Thoracic aorta (tissue), 2 donors: ENCODE results near the gene CFAP100. TPM values are rescaled to one million over a fixed set of nuclear protein-coding genes. Genes with fewer than 3 reads are reported as not detected.

Source experiments
- ATAC-seq: fragments of 150-250 bp; one replicate; pipeline ENCODE4 v1.8.0; 2017; ENCODE audit warnings: low read depth; ENCODE audit not compliant: insufficient number of reproducible peaks, low FRiP score
- DNase-seq: peaks from one replicate; pipeline ENCODE4 v3.0.0-alpha.2; 2020; ENCODE audit warnings: low spot score
- H3K27ac ChIP-seq, 2 donors: fragments of 200-600 bp; sonication (generic); 1 replicate in 1 of 2; 2 replicates in 1 of 2; pipeline ENCODE4 v1.5.1; 2016; ENCODE audit warnings: mild to moderate bottlenecking in 2 of 2, moderate library complexity in 2 of 2
- H3K27me3 ChIP-seq: fragments of 200-600 bp; sonication (generic); replicated peaks from 2 replicates; pipeline ENCODE4 v1.6.0; 2016; ENCODE audit warnings: mild to moderate bottlenecking; ENCODE audit not compliant: insufficient read depth
- H3K36me3 ChIP-seq: fragments of 200-600 bp; sonication (generic); one replicate; pipeline ENCODE4 v1.5.1; 2016
- H3K4me1 ChIP-seq, 2 donors: fragments of 200-600 bp; sonication (generic); 1 replicate in 1 of 2; 2 replicates in 1 of 2; pipeline versions ENCODE4 v1.5.1 to v1.6.0; 2016; ENCODE audit warnings: low read depth in 2 of 2, mild to moderate bottlenecking in 1 of 2; ENCODE audit not compliant: control insufficient read depth in 1 of 2
- H3K4me3 ChIP-seq: fragments of 200-600 bp; sonication (generic); 2 replicates; pipeline ENCODE4 v1.5.1; 2016; ENCODE audit warnings: mild to moderate bottlenecking
- H3K9me3 ChIP-seq: fragments of 200-600 bp; sonication (generic); 2 replicates; pipeline ENCODE4 v1.5.1; 2016
- total RNA-seq, 2 donors: library from RNA; depleted of rRNA; stranded (reverse); fragments of >200 nt; gene quantifications; one replicate each; pipeline versions ENCODE4 v1.1.0 to v1.2.3, GENCODE V29; 2016
- TF ChIP-seq, protein P1 (sequence below): fragments of 200-600 bp; sonication (generic); IDR thresholded peaks from one replicate; pipeline ENCODE4 v1.5.1; 2019; ENCODE audit warnings: antibody characterized with exemption

CFAP100 gene
- total RNA-seq, 2 donors from 2014 or later, result not detected

DNA sequence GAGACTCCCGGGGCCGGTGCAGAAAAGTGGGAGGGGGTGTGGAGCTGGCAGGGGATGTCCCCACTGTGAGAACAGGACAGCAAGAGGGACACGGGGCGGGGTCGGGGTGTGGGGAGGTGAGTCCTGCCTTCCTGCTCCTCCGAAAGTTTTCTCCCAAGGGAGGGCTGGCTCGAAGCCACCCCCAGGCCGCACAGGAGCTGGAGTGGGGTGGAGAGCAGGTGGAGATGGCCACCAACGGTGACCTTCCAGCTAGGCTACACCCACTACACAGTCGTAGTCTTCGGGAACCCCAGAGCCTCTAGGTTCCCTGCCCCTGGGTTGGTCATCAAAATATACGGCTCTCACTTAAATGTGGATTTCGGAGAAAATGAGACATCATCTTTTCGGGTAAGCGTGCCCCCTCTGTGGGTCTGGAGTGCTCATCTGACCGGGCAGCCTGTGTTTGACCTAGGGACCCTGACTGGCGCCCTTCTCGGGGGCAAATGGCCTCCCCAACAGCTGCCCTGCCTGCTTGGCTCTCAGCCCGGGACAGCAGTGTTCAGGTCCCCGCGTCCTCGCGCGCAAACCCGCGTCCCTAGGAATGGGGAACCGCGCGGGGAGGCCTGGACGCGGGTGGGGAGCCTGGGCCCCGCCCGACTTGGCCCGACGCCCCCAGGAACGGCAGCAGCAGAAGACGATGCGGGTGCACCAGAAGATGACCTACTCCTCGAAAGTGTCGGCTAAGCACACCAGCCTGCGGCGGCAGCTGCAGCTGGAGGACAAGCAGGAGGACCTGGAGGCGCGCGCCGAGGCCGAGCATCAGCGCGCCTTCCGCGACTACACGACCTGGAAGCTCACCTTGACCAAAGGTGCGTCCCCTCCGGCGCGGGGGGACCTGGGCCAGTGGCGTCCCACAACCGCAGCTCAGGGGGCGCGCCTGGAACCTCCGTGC, 21.2 kb downstream of the CFAP100 start:
- Histone ChIP-seq H3K4me1 (no peaks in the 10 kb centered on the region), H3K27ac (no peak overlapping the region), H3K4me3 (no peak overlapping the region), H3K9me3 (no peaks in the 10 kb centered on the region), H3K27me3 (no peaks in the 10 kb centered on the region), H3K36me3 (no peaks in the 10 kb centered on the region)
- DNase-seq (no peak), ATAC-seq (no peak)
- TF ChIP-seq, protein P1, sequence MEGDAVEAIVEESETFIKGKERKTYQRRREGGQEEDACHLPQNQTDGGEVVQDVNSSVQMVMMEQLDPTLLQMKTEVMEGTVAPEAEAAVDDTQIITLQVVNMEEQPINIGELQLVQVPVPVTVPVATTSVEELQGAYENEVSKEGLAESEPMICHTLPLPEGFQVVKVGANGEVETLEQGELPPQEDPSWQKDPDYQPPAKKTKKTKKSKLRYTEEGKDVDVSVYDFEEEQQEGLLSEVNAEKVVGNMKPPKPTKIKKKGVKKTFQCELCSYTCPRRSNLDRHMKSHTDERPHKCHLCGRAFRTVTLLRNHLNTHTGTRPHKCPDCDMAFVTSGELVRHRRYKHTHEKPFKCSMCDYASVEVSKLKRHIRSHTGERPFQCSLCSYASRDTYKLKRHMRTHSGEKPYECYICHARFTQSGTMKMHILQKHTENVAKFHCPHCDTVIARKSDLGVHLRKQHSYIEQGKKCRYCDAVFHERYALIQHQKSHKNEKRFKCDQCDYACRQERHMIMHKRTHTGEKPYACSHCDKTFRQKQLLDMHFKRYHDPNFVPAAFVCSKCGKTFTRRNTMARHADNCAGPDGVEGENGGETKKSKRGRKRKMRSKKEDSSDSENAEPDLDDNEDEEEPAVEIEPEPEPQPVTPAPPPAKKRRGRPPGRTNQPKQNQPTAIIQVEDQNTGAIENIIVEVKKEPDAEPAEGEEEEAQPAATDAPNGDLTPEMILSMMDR, result no peak

DNA sequence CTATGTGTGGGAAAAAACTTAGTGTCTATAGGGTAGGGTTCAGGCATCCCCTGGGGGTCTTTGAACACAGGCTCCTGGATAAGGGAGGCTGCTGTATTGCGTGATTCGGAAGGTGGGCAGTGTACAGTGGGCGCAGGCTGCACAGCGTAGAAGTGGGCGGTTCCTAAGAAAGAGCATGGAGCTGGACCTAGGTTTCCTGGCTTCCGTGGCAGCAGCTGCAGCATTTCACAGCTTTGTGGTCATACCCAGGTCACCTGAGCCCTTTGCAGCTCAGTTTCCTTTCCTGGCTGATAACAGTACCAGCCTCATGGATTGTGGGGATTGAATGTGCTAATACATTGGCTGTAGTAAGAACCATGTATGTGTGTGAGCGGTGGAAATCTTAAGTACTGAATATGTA, 22.2 kb downstream of the CFAP100 start:
- TF ChIP-seq, protein P1, result no peak
- no peak overlapping the region for H3K27ac ChIP-seq
- no peaks in the 10 kb centered on the region for H3K27me3 ChIP-seq
- H3K4me1 ChIP-seq, result no peaks in the 10 kb centered on the region
- no peak overlapping the region for H3K4me3 ChIP-seq
- DNase-seq, result no peak
- no peaks in the 10 kb centered on the region for H3K9me3 ChIP-seq
- no peaks in the 10 kb centered on the region for H3K36me3 ChIP-seq
- no peak for ATAC-seq

DNA sequence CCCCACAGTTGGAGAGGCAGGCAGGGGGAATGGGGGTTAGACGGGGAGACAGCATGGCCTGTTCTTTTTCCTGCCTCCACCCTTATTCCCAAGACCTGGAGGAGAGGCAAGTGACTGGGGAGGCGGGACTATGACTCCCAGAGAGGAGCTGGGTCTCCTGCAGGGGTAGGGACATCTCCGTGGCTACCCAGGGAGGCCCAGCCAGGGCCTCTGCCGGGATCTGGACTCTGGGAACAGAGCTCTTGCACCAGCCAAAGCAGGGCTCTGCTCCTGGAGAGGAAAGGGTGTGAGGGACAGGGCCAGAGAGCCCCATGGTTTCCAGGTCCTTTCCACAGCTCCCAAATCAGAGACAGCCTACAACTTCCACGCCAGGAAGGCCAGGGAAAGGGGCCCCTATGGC, 22.8 kb downstream of the CFAP100 start:
- H3K27me3 ChIP-seq, result no peaks in the 10 kb centered on the region

DNA sequence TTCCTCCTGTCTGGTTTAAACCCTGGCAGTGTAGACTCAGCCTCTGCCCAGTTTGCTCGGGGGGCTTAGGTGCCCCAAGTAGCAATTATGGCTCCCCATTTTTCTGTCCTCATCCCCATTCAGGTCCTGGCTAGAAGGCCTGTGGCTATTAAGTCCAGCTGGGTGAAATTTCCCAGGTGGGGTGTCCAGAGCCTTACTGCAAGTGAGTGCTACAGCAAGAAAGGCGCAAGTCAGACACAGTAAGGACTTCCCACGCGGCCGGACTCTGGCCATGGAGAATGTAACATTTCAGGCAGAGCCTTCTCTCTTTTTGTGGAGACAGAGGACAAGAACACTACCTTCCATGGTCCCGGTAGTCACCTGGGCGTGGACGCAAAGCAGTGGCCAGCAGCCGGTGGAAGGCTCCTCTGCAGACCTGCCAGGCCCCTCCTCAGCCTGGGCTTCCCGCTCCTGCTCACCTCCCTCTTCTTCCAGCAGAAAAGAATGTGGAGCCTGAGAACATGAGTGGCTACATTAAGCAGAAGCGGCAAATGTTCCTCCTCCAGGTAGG, 23.3 kb downstream of the CFAP100 start:
- H3K4me3 ChIP-seq, result no peak overlapping the region
- H3K27ac ChIP-seq, result no peak overlapping the region
- H3K9me3 ChIP-seq, result no peaks in the 10 kb centered on the region
- no peaks in the 10 kb centered on the region for H3K27me3 ChIP-seq
- TF ChIP-seq, protein P1, result no peak
- DNase-seq (no peak), ATAC-seq (no peak)
- no peaks in the 10 kb centered on the region for H3K36me3 ChIP-seq
- no peaks in the 10 kb centered on the region for H3K4me1 ChIP-seq

More for the DNA sequence above, 22.8 kb downstream of the CFAP100 start:
- no peak overlapping the region for H3K27ac ChIP-seq
- H3K4me3 ChIP-seq, result no peak overlapping the region
- H3K4me1 ChIP-seq, result no peaks in the 10 kb centered on the region
- TF ChIP-seq, protein P1, result no peak
- H3K36me3 ChIP-seq, result no peaks in the 10 kb centered on the region
- H3K9me3 ChIP-seq, result no peaks in the 10 kb centered on the region
- no peak for ATAC-seq
- DNase-seq, result no peak

DNA sequence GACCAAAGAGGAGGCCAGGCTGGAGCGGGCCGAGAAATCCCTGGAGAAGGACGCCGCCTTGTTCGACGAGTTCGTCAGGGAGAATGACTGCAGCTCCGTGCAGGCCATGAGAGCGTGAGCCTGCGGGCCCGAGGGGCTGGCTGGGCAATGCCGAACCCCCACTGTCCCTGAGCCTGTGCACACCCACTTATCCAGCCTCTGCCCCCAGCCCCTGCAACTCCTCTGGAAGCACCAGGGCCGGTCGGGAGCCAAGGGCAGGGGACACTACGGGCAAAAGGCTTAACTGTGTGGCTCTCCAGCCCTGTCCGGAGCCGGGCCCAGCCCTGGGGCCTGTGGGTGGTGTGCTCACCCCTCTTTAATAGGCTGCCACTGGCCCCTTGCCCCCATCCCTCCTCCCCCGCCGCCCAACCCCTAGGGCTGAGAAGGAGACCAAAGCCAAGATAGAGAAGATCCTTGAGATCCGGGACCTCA, 24.0 kb downstream of the CFAP100 start:
- TF ChIP-seq, protein P1, result no peak
- Histone ChIP-seq H3K9me3 (no peaks in the 10 kb centered on the region), H3K27me3 (no peaks in the 10 kb centered on the region), H3K27ac (no peak overlapping the region), H3K4me1 (no peaks in the 10 kb centered on the region), H3K36me3 (no peaks in the 10 kb centered on the region), H3K4me3 (no peak overlapping the region)
- no peak for DNase-seq
- no peak for ATAC-seq
